NCI-H446 treated with DMSO at 0.1 percent for 48 hours (cell line): ENCODE measurements around the gene TMEM272.

ENCODE experiments used
- DNase-seq: peaks from one replicate; lab custom pipeline; 2025; lab: John Stamatoyannopoulos, UW

TMEM272 gene

DNA sequence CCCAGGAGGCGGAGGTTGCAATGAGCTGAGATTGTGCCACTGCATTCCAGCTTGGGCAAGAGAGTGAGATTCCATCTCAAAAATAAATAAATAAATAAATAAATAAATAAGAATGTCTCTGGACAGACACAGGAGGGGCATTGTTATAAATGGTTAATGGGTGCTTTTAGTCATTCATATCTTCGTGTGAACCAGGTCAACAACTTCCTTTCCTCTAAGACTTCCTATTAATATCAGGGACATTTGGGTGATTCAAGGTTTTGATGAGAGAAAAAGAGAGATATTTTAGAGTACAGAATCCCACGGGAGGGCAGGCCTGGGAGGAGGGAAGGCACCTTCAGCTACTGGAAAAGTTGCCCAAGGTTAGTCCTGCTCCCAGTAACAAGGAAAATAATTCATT, 64.9 kb downstream of the TMEM272 start:
- no peak for DNase-seq

DNA sequence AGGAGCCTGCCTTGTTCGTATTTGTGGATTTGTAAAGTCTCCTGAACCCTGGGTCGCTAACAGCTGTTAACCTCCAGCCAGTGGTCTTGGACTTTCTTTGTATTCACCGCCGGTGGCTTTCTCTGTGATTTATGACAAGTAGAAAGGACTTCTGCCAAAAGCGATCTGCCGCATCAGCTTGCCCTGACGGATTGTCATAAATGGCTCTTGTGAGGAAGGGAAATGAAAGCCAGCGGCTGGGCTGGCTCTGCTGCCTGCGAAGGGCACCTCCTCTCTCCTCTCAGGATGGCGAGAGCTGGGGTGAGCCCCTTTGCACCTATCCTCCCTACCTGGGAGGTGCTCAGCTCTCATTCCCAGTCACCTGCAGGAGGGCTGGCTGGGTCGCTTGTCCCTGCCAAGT, 66.6 kb downstream of the TMEM272 start:
- DNase-seq = peak; percentile 9

GRCh38 chr13:51777921-51778320, 67.1 kb downstream of the TMEM272 start:
- no peak for DNase-seq

GRCh38 chr13:51776179-51776578, 68.8 kb downstream of the TMEM272 start:
- DNase-seq = no peak

DNA sequence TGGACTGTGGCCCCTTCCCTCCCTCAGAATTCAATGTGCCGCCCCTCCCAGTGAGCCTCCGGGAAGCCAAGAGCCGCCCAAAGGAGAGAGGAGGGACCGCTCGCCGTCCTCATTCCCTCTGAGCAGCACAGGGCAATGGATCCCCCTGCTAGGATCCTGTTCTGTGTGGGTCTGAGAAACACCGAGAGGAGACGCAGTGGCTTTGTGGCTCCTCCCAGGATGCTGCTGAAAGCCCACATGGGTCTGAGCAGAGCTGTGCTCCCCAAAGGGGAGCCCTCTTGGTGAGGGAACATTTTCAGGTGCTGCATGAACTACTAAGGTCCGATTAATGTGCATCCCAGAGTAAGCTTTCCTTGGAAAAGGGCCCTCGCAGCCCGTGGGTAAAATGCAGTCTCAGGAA, 71.5 kb downstream of the TMEM272 start:
- DNase-seq = no peak

DNA sequence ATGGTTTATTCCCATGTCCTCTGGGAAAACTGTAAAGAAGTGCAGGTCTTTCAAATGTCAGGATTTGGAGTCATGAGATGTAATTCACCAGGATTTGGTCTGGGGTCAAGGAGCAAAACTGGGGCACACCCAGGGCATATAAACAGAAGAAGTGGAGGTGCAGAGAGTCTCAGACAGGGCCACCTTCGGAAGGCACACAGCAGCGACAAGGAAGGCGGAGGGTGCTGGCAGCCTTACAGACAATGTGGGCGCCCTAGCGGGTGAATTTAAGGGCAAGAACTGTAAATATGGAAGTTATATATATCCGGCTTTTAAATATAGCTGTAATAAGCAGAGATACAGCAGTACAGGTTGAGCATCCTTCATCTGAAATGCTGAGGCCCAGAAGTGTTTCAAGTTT, 72.2 kb downstream of the TMEM272 start:
- no peak for DNase-seq

DNA sequence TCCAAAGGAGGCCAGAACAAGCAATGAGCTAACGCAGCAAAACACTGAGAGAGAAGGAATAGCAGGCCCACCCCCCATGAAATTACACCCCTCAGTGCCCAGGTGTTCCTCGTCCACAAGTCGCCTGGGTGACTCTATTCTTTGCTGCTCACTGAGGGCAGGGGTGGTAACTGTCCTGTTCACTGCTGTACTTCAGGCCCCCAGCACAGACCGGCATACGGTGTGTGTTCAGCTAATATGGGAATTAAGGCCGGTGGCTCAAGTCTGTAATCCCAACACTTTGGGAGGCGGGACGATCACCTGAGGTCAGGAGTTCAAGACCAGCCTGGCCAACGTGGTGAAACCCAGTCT, 72.9 kb downstream of the TMEM272 start:
- no peak for DNase-seq

- no peak for DNase-seq
These were observed 73.4 kb downstream of the TMEM272 start for GRCh38 chr13:51771418-51772104.

DNA sequence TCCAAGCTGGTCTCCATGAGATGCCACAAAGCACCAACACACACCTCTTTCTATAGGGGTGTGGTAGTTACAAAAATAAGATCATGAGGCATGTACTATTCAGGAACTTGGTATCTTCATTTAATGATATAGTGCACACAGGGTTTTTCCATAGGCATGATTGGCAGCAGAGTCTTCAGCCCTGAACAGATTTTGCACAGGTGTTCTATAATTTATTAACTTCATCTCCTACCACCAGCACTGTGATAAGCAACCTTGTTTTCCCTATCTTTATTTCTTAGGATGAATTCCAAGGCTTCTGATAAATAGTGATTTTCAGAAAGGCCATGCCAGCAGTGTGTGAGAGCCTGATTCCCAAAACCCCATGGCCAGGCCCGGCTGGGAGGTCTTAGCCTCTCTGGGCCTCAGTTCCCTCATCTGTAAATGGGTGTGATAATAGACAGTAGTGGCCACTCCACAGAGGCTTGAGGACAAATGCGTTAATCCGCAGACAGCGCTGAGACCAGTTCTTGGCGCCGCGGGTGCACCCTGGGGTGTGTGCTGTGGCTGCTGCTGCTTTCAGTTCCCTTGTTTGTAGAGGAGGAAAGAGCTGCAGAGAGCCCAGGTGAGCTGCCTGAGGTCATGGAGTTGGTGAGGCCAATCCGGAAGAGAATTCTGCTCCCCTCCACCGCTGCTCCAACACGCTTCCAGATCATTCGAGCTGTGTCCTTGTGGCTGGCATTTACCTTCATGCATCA, 74.1 kb downstream of the TMEM272 start:
- no peak for DNase-seq

DNA sequence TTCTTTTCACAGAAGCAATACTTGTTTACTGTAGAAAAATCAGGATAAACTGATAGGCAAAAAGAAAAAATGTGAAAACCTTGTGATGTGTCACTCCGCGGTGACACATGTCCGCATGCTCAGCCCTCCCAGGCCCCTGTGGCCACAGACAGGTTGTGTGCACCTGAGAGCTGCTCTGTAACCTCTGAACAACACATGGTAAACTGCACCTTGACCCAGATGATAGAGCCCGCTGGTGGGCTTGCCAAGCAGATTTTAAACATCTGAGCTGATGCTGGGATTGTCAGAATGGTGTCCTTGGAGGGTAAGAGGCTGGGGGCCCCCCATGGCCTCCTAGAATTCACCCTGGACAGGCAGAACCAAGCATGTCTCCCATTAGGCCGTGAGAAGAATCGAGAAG, 74.8 kb downstream of the TMEM272 start:
- DNase-seq = no peak

DNA sequence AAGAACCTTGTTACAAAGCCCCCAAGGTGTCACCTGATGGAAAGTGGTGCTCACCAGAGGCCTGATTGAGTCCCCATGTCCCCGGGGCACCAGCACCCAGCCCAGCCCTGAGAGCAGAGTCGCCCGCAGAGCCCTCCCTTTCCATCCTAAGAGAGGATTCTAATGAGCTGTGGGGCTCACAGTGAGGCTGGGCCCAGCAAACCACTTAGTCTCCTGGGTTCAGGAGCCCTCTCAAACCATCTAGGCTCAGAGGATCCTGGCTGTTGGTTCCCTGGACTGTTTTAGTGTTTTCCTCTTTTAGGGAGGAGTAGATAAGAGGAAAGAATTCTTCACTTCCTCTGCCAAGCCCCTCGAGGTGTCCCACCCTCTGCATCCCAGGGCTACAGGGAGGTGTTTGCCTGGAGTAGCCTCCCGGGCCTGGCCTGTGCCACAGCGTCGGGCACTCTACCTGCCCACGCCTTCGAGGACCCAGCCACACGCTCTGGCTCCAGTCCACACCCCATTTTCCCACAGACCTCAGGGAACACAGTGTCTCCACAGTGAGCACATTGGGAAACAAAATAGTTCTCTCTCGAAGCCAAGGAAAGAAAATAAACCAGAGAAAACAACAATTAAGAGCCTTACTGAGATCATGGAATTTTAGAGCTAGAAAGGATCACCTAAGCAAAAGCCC, 75.4 kb downstream of the TMEM272 start:
- DNase-seq = no peak

GRCh38 chr13:51768976-51769375, 76.0 kb downstream of the TMEM272 start:
- no peak for DNase-seq

DNA sequence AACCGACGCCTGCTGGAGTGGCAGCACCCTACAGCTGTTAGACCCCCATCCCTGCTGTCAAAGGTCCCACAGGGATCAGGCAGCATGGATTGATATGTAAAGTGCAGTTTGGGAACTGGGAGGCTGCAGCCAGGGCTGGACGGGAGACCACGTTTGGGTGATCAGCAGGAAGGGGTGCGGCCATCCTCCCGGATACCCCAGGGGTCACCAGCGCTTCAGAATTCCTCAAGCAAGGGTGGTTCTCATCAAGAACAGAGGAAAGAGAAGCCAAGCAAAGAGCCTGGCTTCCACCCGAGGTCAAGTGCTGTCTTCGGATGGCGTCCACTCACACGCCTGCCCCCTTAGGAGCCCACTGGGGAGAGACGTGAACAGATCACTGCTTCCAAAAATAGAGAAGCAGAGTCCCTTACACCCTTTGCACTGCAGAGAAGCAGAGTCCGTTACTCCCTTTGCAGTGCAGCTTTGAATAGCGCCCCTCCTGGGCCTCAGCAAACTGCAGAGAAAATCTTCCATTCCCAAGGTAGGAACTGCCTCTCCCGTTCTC, 76.5 kb downstream of the TMEM272 start:
- no peak for DNase-seq

- no peak for DNase-seq
These were observed 77.9 kb downstream of the TMEM272 start for GRCh38 chr13:51767100-51767499.

GRCh38 chr13:51765142-51765515, 79.8 kb downstream of the TMEM272 start:
- no peak for DNase-seq

DNA sequence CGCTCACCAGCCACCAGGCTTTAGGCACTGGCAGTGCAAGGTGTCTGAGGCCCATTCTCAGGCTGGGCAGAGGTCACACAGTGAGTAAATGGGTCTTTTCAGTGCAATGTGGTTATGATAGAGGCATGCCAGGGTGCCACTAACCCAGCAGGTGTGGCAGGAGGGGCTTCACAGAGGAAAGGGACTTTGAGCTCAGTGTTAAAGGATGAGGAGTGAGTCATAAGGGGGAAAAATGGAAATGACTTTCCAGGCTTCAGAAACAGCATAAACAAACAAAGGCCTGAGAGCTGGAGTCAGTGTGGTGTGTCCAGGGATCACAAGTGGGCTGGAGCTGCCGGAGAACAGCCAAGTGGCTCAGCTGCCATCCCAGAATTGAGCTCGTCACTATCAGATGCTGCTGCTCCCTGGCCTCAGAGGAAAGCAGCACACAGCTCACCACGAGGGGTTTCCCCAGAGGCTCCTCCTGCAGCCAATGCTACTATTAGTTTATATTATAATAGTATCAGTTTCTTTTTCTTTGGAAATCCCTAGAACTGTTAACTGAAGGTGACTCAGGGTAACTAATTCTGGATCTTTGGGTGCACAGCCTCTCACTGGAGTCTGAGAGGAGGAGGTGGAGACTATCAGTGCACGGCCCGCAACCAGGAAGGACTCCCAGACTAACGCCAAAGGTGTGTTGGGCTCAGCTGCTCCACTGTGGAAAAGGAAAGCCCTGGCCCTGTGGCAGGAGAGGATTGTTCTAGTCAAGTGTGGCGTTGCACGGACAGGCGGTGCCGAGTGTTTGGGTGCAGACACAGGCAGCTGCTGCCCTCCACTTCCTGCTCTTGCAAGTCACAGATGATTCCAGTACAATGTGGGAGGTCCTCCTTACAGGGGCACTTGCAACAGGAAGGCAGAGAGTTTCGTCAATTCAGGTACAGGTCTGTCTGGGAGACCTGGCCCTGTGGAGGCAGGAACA, 80.5 kb downstream of the TMEM272 start:
- DNase-seq = peak; percentile 2

DNA sequence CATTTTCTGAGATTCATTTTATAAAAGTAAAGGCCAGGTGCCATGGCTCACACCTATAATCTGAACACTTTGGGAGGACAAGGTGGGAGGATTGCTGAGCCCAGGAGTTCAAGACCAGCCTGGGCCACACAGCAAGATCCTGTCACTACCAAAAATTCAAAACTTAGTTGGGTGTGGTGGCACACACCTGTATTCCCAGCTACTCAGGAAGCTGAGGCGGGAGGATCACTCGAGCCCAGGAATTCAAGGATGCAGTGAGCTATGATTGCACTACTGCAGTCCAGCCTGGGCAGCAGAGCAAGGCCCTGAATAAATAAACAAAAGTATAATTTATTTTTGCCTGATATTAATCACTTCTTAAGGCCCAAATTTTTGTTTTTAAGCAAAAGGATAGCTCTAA, 81.5 kb downstream of the TMEM272 start:
- DNase-seq = no peak
